B cell (primary cell): ENCODE results near the gene EIF3B. TPM values are rescaled to one million over a fixed set of nuclear protein-coding genes. Genes with fewer than 3 reads are reported as not detected.

Experiments used
- ATAC-seq: fragments of 200-7000 bp; cut with Tn5 transposase; one replicate; pipeline ENCODE4 v1.10.0; 2021; ENCODE audit warnings: low read depth, mild to moderate bottlenecking, moderate number of reproducible peaks, moderate library complexity
- CTCF ChIA-PET: fragments of 350-600 bp; sonication (Branson Sonifier 250); formaldehyde crosslinking; loops from one replicate; lab custom pipeline; 2021; ENCODE audit warnings: antibody characterized with exemption, inconsistent platforms; lab: Charles Lee
- POLR2A ChIA-PET: fragments of 350-600 bp; sonication (Branson Sonifier 250); formaldehyde crosslinking; loops from one replicate; lab custom pipeline; 2021; ENCODE audit warnings: antibody characterized with exemption; lab: Charles Lee
- DNase-seq: peaks from one replicate; pipeline ENCODE4 v3.0.0; 2013
- H2AFZ ChIP-seq: 2 replicates; pipeline ENCODE4 v1.6.1; 2012; ENCODE audit warnings: mild to moderate bottlenecking, low read depth, low read length; ENCODE audit not compliant: insufficient read depth, poor library complexity, severe bottlenecking
- H3K27ac ChIP-seq, 2 donors: 1 replicate in 1 of 2; 2 replicates in 1 of 2; pipeline ENCODE4 v1.5.1; 2012 to 2013; ENCODE audit warnings: low read length in 2 of 2, mild to moderate bottlenecking in 2 of 2, moderate library complexity in 1 of 2
- H3K27me3 ChIP-seq, 4 experiments: fragments of 200-600 bp in 1 of 4; sonication (generic) in 1 of 4; replicated peaks in 1 of 4; 1 replicate in 2 of 4; 2 replicates in 2 of 4; pipeline versions ENCODE4 v1.6.1 to v1.7.0; 2013 to 2016; ENCODE audit warnings: low read length in 3 of 4, mild to moderate bottlenecking in 2 of 4, mixed read lengths in 1 of 4, moderate library complexity in 1 of 4; ENCODE audit not compliant: insufficient read depth in 4 of 4, control insufficient read depth in 3 of 4; ENCODE audit errors: control extremely low read depth in 1 of 4
- H3K36me3 ChIP-seq, 2 experiments: replicated peaks in 1 of 2; 1 replicate in 1 of 2; 2 replicates in 1 of 2; pipeline versions ENCODE4 v1.6.1 to v1.7.1; 2013; ENCODE audit warnings: low read length in 1 of 2; ENCODE audit not compliant: insufficient read depth in 2 of 2, control insufficient read depth in 1 of 2; ENCODE audit errors: control extremely low read depth in 1 of 2, extremely low read depth in 1 of 2
- H3K4me1 ChIP-seq, 2 donors: fragments of 200-600 bp in 1 of 2; sonication (generic) in 1 of 2; 1 replicate in 1 of 2; 2 replicates in 1 of 2; pipeline versions ENCODE4 v1.5.1 to v1.6.1; 2013 to 2017; ENCODE audit warnings: low read length in 2 of 2; ENCODE audit not compliant: control insufficient read depth in 2 of 2, insufficient read depth in 2 of 2
- H3K4me2 ChIP-seq: replicated peaks from 2 replicates; pipeline ENCODE3; 2012; ENCODE audit warnings: mild to moderate bottlenecking, low read depth, low read length; ENCODE audit not compliant: poor library complexity, severe bottlenecking
- H3K4me3 ChIP-seq, 5 experiments: fragments of 200-600 bp in 1 of 5; sonication (generic) in 1 of 5; 1 replicate in 3 of 5; 2 replicates in 2 of 5; pipeline versions ENCODE4 v1.5.1 to v1.7.0; 2011 to 2016; ENCODE audit warnings: low read length in 4 of 5, mild to moderate bottlenecking in 4 of 5, low read depth in 2 of 5, control low read depth in 1 of 5, moderate library complexity in 1 of 5; ENCODE audit not compliant: insufficient read depth in 1 of 5; ENCODE audit errors: control extremely low read depth in 1 of 5, extremely low read depth in 1 of 5
- H3K79me2 ChIP-seq: fragments of 200-600 bp; sonication (generic); one replicate; pipeline ENCODE4 v1.6.0; 2016; ENCODE audit warnings: low read length; ENCODE audit not compliant: control insufficient read depth, insufficient read depth
- H3K9ac ChIP-seq: fragments of 200-600 bp; sonication (generic); 2 replicates; pipeline ENCODE4 v1.6.1; 2017; ENCODE audit warnings: mild to moderate bottlenecking, low read length, moderate library complexity
- H3K9me3 ChIP-seq, 3 donors: one replicate each; pipeline versions ENCODE4 v1.6.1 to v1.7.1; 2013; ENCODE audit warnings: low read length in 2 of 3; ENCODE audit not compliant: control insufficient read depth in 2 of 3, insufficient read depth in 1 of 3; ENCODE audit errors: control extremely low read depth in 1 of 3
- H4K20me1 ChIP-seq: 2 replicates; pipeline ENCODE4 v1.6.0; 2012; ENCODE audit warnings: mild to moderate bottlenecking, low read length; ENCODE audit not compliant: insufficient read depth, control insufficient read depth, poor library complexity, severe bottlenecking
- H3K27ac Mint-ChIP-seq: one replicate; pipeline ENCODE4 v1.8.0; 2021; ENCODE audit warnings: mixed read lengths
- H3K27me3 Mint-ChIP-seq: one replicate; pipeline ENCODE4 v1.8.0; 2021; ENCODE audit warnings: mixed read lengths
- H3K4me1 Mint-ChIP-seq: one replicate; pipeline ENCODE4 v1.8.0; 2021; ENCODE audit warnings: mixed read lengths
- H3K4me3 Mint-ChIP-seq: one replicate; pipeline ENCODE4 v1.8.0; 2021; ENCODE audit warnings: mixed read lengths
- H3K9me3 Mint-ChIP-seq: one replicate; pipeline ENCODE4 v1.8.0; 2022; ENCODE audit warnings: mixed read lengths; ENCODE audit not compliant: insufficient read depth
- EZH2 ChIP-seq: IDR thresholded peaks from 2 replicates; pipeline ENCODE4 v1.6.1; 2012; ENCODE audit warnings: borderline replicate concordance, low read depth, mild to moderate bottlenecking, moderate library complexity, low read length; ENCODE audit not compliant: insufficient read depth, poor library complexity, severe bottlenecking
- WGBS: methylation state at CpG from one replicate; pipeline ENCODE4 v1.1.5; 2013; ENCODE audit warnings: missing lambda C conversion rate; ENCODE audit not compliant: insufficient coverage; 5-methylcytosine and 5-hydroxymethylcytosine counted together
- intact Hi-C: fragments of 100-400 bp; cut with micrococcal nuclease; formaldehyde crosslinking; loops from one replicate; pipeline ENCODE4 v1.10.0; 2022
- polyA plus RNA-seq: library from polyadenylated mRNA; depleted of rRNA; stranded (reverse); fragments of >200 nt; gene quantifications from 2 replicates; pipeline ENCODE4 v1.2.3, GENCODE V29; 2012
- total RNA-seq, 2 donors: library from RNA; stranded (reverse); fragments of 120-200 nt in 1 of 2; gene quantifications; 1 replicate in 1 of 2; 2 replicates in 1 of 2; pipeline versions ENCODE4 v1.2.3 to v1.2.4, GENCODE V29; 2013 to 2022
- TF ChIP-seq, protein P1 (sequence below): fragments of 200-600 bp; IDR thresholded peaks from one replicate; pipeline ENCODE4 v1.8.0; 2022; ENCODE audit warnings: antibody characterized with exemption, mild to moderate bottlenecking

The EIF3B gene
- total and polyA plus RNA-seq, 2 donors (not counting 1 experiment from before 2014, with no cell fraction given), result 69.3 to 152 TPM

DNA sequence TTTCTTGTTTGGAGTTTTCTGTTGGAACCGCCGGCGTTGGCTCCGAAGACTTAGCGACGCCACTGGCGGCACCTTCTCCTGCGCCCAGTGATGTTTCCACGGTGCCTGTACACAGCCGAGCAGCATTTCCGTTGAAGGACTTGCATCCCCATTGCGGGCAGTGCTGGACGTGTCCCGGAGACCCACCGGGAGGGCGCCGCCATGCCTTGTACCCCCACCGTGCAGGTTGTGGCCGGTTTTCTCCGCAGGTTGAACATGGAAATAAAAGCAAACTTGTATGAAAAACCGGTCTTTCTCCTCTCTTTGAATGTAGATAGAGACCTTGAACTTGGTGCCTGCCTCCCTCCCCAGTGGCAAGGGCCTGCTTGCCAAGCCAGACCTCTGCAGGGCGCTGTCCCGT lies 25.8 kb downstream of the EIF3B start:
- ATAC-seq (no peak), DNase-seq (no peak)
- Histone ChIP-seq H3K79me2 (peaks cover 19% of the 10 kb centered on the region), H3K4me2 (no peak overlapping the region), H4K20me1 (peaks cover 45% of the 10 kb centered on the region), H2AFZ (no peak overlapping the region), H3K27me3 (no peaks in the 10 kb centered on the region), H3K36me3 (peaks cover 0 to 63% of the 10 kb centered on the region in 2 experiments), H3K27ac (no peak overlapping the region), H3K4me3 (no peak overlapping the region), H3K4me1 (no peaks in the 10 kb centered on the region), H3K9me3 (no peaks in the 10 kb centered on the region), H3K9ac (no peak overlapping the region)
- Mint-ChIP-seq H3K4me1 (no peaks in the 10 kb centered on the region), H3K27me3 (no peaks in the 10 kb centered on the region), H3K27ac (no peak overlapping the region), H3K4me3 (no peak overlapping the region), H3K9me3 (no peaks in the 10 kb centered on the region)
- 95% methylated on average over 21 of the region's 23 CpGs for WGBS
- CTCF ChIA-PET, result no interaction called here
- intact Hi-C loops, result no loop called here
- TF ChIP-seq, protein P1, sequence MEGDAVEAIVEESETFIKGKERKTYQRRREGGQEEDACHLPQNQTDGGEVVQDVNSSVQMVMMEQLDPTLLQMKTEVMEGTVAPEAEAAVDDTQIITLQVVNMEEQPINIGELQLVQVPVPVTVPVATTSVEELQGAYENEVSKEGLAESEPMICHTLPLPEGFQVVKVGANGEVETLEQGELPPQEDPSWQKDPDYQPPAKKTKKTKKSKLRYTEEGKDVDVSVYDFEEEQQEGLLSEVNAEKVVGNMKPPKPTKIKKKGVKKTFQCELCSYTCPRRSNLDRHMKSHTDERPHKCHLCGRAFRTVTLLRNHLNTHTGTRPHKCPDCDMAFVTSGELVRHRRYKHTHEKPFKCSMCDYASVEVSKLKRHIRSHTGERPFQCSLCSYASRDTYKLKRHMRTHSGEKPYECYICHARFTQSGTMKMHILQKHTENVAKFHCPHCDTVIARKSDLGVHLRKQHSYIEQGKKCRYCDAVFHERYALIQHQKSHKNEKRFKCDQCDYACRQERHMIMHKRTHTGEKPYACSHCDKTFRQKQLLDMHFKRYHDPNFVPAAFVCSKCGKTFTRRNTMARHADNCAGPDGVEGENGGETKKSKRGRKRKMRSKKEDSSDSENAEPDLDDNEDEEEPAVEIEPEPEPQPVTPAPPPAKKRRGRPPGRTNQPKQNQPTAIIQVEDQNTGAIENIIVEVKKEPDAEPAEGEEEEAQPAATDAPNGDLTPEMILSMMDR, result no peak
- TF ChIP-seq EZH2, result no peak
- POLR2A ChIA-PET, result no interaction called here

DNA sequence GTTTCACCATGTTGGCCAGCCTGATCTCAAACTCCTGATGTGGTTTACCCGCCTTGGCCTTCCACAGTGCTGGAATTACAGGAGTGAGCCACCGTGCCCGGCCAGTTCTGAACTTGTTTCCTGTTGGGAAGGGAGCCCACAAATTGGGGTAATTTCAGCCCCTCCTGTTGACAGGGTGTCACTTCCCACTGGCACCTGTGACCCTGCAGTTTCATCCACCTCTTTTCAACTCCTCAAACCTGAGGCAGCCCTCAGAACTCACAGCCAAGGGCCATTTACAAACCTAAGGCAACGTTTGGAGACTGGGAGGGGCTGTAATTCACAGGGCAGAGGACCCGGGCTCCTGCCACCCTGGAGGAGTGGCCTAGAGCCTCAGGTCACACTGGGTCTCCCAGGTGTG lies 26.6 kb downstream of the EIF3B start:
- DNase-seq (no peak), ATAC-seq (no peak)
- CTCF ChIA-PET, result no interaction called here
- H3K27me3 ChIP-seq, result no peaks in the 10 kb centered on the region
- H3K79me2 ChIP-seq, result peaks cover 11% of the 10 kb centered on the region
- peaks cover 38% of the 10 kb centered on the region for H4K20me1 ChIP-seq
- H2AFZ ChIP-seq, result no peak overlapping the region
- no peaks in the 10 kb centered on the region for H3K9me3 ChIP-seq
- H3K4me3 ChIP-seq, result no peak overlapping the region
- no peaks in the 10 kb centered on the region for H3K9me3 Mint-ChIP-seq
- H3K4me2 ChIP-seq, result no peak overlapping the region
- no peak for TF ChIP-seq EZH2
- TF ChIP-seq, protein P1, result no peak
- no peak overlapping the region for H3K27ac Mint-ChIP-seq
- no peak overlapping the region for H3K9ac ChIP-seq
- H3K4me1 Mint-ChIP-seq, result no peaks in the 10 kb centered on the region
- peaks cover 0 to 56% of the 10 kb centered on the region in 2 experiments for H3K36me3 ChIP-seq
- no peaks in the 10 kb centered on the region for H3K27me3 Mint-ChIP-seq
- POLR2A ChIA-PET, result no interaction called here
- H3K4me3 Mint-ChIP-seq, result no peak overlapping the region
- no peak overlapping the region for H3K27ac ChIP-seq
- no peaks in the 10 kb centered on the region for H3K4me1 ChIP-seq
- intact Hi-C loops, result no loop called here
- 52% methylated on average over 5 of the region's 5 CpGs for WGBS
